Prostate gland (tissue), 2 donors: ENCODE measurements around the gene FBH1. TPM values are rescaled to one million over a fixed set of nuclear protein-coding genes. Genes with fewer than 3 reads are reported as not detected.

Experiments used
- DNase-seq: peaks from one replicate; pipeline ENCODE4 v3.0.0-alpha.2; 2019; ENCODE audit warnings: low spot score
- H3K27ac ChIP-seq, 2 donors: fragments of 200-600 bp; sonication (generic); 2 replicates each; pipeline ENCODE4 v1.5.1; 2017 to 2019
- H3K27me3 ChIP-seq: fragments of 200-600 bp; sonication (generic); replicated peaks from 2 replicates; pipeline ENCODE4 v1.5.1; 2019; ENCODE audit not compliant: insufficient read depth
- H3K36me3 ChIP-seq, 2 donors: fragments of 200-600 bp; sonication (generic); 1 replicate in 1 of 2; 2 replicates in 1 of 2; pipeline versions ENCODE4 v1.5.1 to v1.8.1; 2017 to 2019
- H3K4me1 ChIP-seq: fragments of 200-600 bp; sonication (generic); replicated peaks from 2 replicates; pipeline ENCODE4 v1.5.1; 2019
- H3K4me3 ChIP-seq, 2 donors: fragments of 200-600 bp; sonication (generic); 2 replicates each; pipeline ENCODE4 v1.5.1; 2017 to 2019
- H3K9me3 ChIP-seq: fragments of 200-600 bp; sonication (generic); 2 replicates; pipeline ENCODE4 v1.5.1; 2017
- POLR2A ChIP-seq: fragments of 450-650 bp; IDR thresholded peaks from one replicate; pipeline ENCODE4 v1.6.1; 2016; ENCODE audit warnings: antibody characterized with exemption, mild to moderate bottlenecking
- POLR2AphosphoS5 ChIP-seq: sonication (generic); formaldehyde crosslinking; IDR thresholded peaks from one replicate; pipeline ENCODE4 v1.6.1; 2017; ENCODE audit warnings: antibody characterized with exemption
- WGBS: methylation state at CpG from one replicate; pipeline ENCODE4 v1.1.5; 2018; 5-methylcytosine and 5-hydroxymethylcytosine counted together
- intact Hi-C: fragments of 100-400 bp; cut with DNase I; formaldehyde crosslinking; loops from one replicate; pipeline ENCODE4 v1.14.2; 2022
- total RNA-seq, 2 donors: library from RNA; depleted of rRNA; stranded (reverse); fragments of >200 nt; gene quantifications; one replicate each; pipeline ENCODE4 v1.1.0, GENCODE V29; 2016
- TF ChIP-seq, protein P1 (sequence below), 4 experiments: fragments of 200-600 bp in 2 of 4; fragments of 450-650 bp in 2 of 4; sonication (generic) in 2 of 4; IDR thresholded peaks; 1 replicate in 3 of 4; 2 replicates in 1 of 4; pipeline ENCODE4 v1.5.1; 2016 to 2019; ENCODE audit warnings: antibody characterized with exemption in 4 of 4, mild to moderate bottlenecking in 2 of 4, moderate library complexity in 2 of 4

FBH1 gene
- total RNA-seq, 2 donors from 2014 or later = 75.0 to 172 TPM

- peaks cover 0 to 14% of the 10 kb centered on the region in 2 donors for H3K36me3 ChIP-seq
- H3K27me3 ChIP-seq = no peaks in the 10 kb centered on the region
- 89% methylated on average over 10 of the region's 10 CpGs for WGBS
- no peaks in the 10 kb centered on the region for H3K4me1 ChIP-seq
- TF ChIP-seq, protein P1, sequence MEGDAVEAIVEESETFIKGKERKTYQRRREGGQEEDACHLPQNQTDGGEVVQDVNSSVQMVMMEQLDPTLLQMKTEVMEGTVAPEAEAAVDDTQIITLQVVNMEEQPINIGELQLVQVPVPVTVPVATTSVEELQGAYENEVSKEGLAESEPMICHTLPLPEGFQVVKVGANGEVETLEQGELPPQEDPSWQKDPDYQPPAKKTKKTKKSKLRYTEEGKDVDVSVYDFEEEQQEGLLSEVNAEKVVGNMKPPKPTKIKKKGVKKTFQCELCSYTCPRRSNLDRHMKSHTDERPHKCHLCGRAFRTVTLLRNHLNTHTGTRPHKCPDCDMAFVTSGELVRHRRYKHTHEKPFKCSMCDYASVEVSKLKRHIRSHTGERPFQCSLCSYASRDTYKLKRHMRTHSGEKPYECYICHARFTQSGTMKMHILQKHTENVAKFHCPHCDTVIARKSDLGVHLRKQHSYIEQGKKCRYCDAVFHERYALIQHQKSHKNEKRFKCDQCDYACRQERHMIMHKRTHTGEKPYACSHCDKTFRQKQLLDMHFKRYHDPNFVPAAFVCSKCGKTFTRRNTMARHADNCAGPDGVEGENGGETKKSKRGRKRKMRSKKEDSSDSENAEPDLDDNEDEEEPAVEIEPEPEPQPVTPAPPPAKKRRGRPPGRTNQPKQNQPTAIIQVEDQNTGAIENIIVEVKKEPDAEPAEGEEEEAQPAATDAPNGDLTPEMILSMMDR (IDR thresholded peaks at IDR 0.05) = no peak
- no peak for DNase-seq
- intact Hi-C loops = no loop called here
- no peaks in the 10 kb centered on the region for H3K9me3 ChIP-seq
- no peak overlapping the region for H3K4me3 ChIP-seq
- no peak overlapping the region for H3K27ac ChIP-seq
Measured at GRCh38 chr10:5935628-5936027, 45.6 kb downstream of the FBH1 start.

DNA sequence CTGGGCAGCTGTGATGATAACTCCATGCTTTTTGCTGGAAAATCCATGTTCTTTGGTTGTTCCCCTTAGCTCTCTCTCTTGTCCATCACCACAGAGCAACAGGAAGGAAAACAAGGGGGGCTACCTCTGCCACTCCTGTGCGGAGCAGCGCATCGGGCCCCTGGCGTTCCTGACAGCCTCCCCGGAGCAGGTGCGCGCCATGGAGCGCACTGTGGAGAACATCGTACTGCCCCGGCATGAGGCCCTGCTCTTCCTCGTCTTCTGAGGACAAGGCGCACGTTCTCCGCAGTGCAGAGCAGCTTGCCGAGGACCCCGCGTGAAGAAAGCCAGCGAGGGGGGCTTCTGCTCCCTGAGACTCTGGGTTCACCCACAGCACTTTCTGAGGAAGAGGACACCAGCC, 47.0 kb downstream of the FBH1 start:
- H3K36me3 ChIP-seq = peaks cover 0 to 14% of the 10 kb centered on the region in 2 donors
- no peaks in the 10 kb centered on the region for H3K4me1 ChIP-seq
- 93% methylated on average over 18 of the region's 18 CpGs for WGBS
- TF ChIP-seq POLR2AphosphoS5 (no peak), POLR2A (no peak)
- TF ChIP-seq, protein P1 (IDR thresholded peaks at IDR 0.05) = no peak
- H3K27ac ChIP-seq = no peak overlapping the region
- DNase-seq = no peak
- no peak overlapping the region for H3K4me3 ChIP-seq
- H3K27me3 ChIP-seq = no peaks in the 10 kb centered on the region
- intact Hi-C loops = no loop called here
- no peaks in the 10 kb centered on the region for H3K9me3 ChIP-seq

GRCh38 chr10:5938291-5938690, 48.2 kb downstream of the FBH1 start:
- Histone ChIP-seq H3K36me3 (peaks cover 0 to 14% of the 10 kb centered on the region in 2 donors), H3K27me3 (no peaks in the 10 kb centered on the region), H3K4me1 (no peaks in the 10 kb centered on the region), H3K9me3 (no peaks in the 10 kb centered on the region), H3K4me3 (no peak overlapping the region), H3K27ac (no peak overlapping the region)
- WGBS = 87% methylated on average over 12 of the region's 12 CpGs
- no peak for DNase-seq
- TF ChIP-seq POLR2A (no peak), POLR2AphosphoS5 (no peak)
- TF ChIP-seq, protein P1 (IDR thresholded peaks at IDR 0.05) = no peak
- intact Hi-C loops = no loop called here

- 76% methylated on average over 6 of the region's 6 CpGs for WGBS
- intact Hi-C loops = loop anchor here (5.0 kb wide), 1 partner anchor 36 kb away; the partner anchor contains the start of gene IL15RA
- H3K27ac ChIP-seq = no peak overlapping the region
Measured at GRCh38 chr10:5940807-5941218, 50.8 kb downstream of the FBH1 start.

DNA sequence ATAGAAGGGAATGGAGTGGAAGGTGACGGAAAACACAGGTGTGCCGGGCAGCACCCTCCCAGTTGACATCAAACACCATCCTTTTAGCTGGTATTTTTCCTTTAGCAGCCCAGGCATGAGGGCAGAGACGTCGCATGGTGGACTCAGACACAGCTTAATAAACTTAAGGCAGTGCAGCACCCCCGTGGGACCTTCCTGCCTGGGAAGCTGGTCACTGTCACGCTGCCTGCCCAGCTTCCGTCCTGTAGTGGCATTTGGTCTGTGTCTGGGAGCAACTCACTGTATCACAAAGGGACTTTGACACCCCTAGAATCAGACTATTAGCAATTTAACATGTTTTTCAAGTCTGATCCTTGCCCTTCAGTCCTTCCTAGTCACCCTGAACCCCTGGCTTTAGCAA, 51.5 kb downstream of the FBH1 start:
- Histone ChIP-seq H3K4me3 (no peak overlapping the region), H3K36me3 (peaks cover 0 to 11% of the 10 kb centered on the region in 2 donors), H3K4me1 (no peaks in the 10 kb centered on the region), H3K27me3 (no peaks in the 10 kb centered on the region), H3K9me3 (no peaks in the 10 kb centered on the region), H3K27ac (no peak overlapping the region)
- TF ChIP-seq, protein P1 (IDR thresholded peaks at IDR 0.05) = no peak
- TF ChIP-seq POLR2A = no peak
- no peak for TF ChIP-seq POLR2AphosphoS5
- no peak for DNase-seq
- WGBS = 86% methylated on average over 7 of the region's 7 CpGs
- intact Hi-C loops = loop anchor here (5.0 kb wide), 1 partner anchor 36 kb away; the partner anchor contains the start of gene IL15RA

More at GRCh38 chr10:5940807-5941218, 50.8 kb downstream of the FBH1 start:
- Histone ChIP-seq H3K4me1 (no peaks in the 10 kb centered on the region), H3K9me3 (no peaks in the 10 kb centered on the region), H3K4me3 (no peak overlapping the region), H3K27me3 (no peaks in the 10 kb centered on the region), H3K36me3 (peaks cover 0 to 14% of the 10 kb centered on the region in 2 donors)
- TF ChIP-seq, protein P1 (IDR thresholded peaks at IDR 0.05) = no peak
- TF ChIP-seq POLR2AphosphoS5 = no peak
- TF ChIP-seq POLR2A = no peak
- no peak for DNase-seq
